ENCODE results near the gene PDP2.

PDP2 gene

GRCh38 chr16:66880288-66881013, at the start of gene PDP2:
PDP2 (plus strand) TSS chr16:66880515; CDS start chr16:66884285, 3,770 bp downstream.
- DNase-seq, result peak; percentile 95

GRCh38 chr16:66832190-66832589, 48.1 kb upstream of the PDP2 start:
- DNase-seq, result no peak

GRCh38 chr16:66832661-66833305, 47.5 kb upstream of the PDP2 start:
- DNase-seq, result no peak

- no peak for DNase-seq
Measured at GRCh38 chr16:66834746-66835145, 45.6 kb upstream of the PDP2 start.

- DNase-seq, result no peak
Measured at GRCh38 chr16:66840883-66841282, 39.4 kb upstream of the PDP2 start.

GRCh38 chr16:66841366-66841765, 38.9 kb upstream of the PDP2 start:
- DNase-seq, result no peak

- no peak for DNase-seq
Measured at GRCh38 chr16:66842765-66843164, 37.5 kb upstream of the PDP2 start.

- DNase-seq, result no peak
Measured at GRCh38 chr16:66843191-66843590, 37.1 kb upstream of the PDP2 start.

GRCh38 chr16:66844009-66844341, 36.3 kb upstream of the PDP2 start:
- DNase-seq, result no peak

GRCh38 chr16:66844342-66845079, 35.8 kb upstream of the PDP2 start, which contains the start of gene CA7:
CA7 (plus strand) TSS chr16:66844414; CDS start chr16:66844488, 74 bp downstream.
- no peak for DNase-seq

GRCh38 chr16:66845080-66845410, 35.3 kb upstream of the PDP2 start:
- DNase-seq, result no peak

- no peak for DNase-seq
Measured at GRCh38 chr16:66845791-66846221, 34.5 kb upstream of the PDP2 start.

GRCh38 chr16:66846266-66846665, 34.0 kb upstream of the PDP2 start:
- DNase-seq, result no peak

- DNase-seq, result no peak
Measured at GRCh38 chr16:66846831-66847230, 33.5 kb upstream of the PDP2 start.

GRCh38 chr16:66847533-66848067, 32.7 kb upstream of the PDP2 start:
- DNase-seq, result no peak

GRCh38 chr16:66848172-66848571, 32.1 kb upstream of the PDP2 start:
- DNase-seq, result no peak

GRCh38 chr16:66849021-66849420, 31.3 kb upstream of the PDP2 start:
- DNase-seq, result no peak

GRCh38 chr16:66849549-66849948, 30.8 kb upstream of the PDP2 start:
- DNase-seq, result no peak

GRCh38 chr16:66850115-66850815, 30.1 kb upstream of the PDP2 start:
- no peak for DNase-seq

- no peak for DNase-seq
Measured at GRCh38 chr16:66851166-66851964, 28.9 kb upstream of the PDP2 start.

GRCh38 chr16:66853261-66854139, 26.8 kb upstream of the PDP2 start:
- DNase-seq, result no peak
